Kidney (tissue), 14 donors: ENCODE measurements around the gene RNF145. TPM values are rescaled to one million over a fixed set of nuclear protein-coding genes. Genes with fewer than 3 reads are reported as not detected.

Experiments
- DNase-seq, 5 donors: peaks; one replicate each; pipeline ENCODE4 v3.0.0-alpha.2; 2013 to 2020
- FAIRE-seq: peaks from 2 replicates; lab custom pipeline; 2012; peaks lifted over from hg19 to GRCh38; lab: Jason Lieb, UNC
- H3K27ac ChIP-seq, 2 donors: one replicate each; pipeline ENCODE4 v1.7.0; 2013; ENCODE audit warnings: low read depth in 2 of 2, low read length in 2 of 2, inconsistent platforms in 1 of 2
- H3K27me3 ChIP-seq: one replicate; pipeline ENCODE4 v1.7.1; 2013; ENCODE audit warnings: low read length, inconsistent platforms; ENCODE audit not compliant: control insufficient read depth, insufficient read depth
- H3K36me3 ChIP-seq, 3 donors: one replicate each; pipeline versions ENCODE4 v1.7.0 to v1.7.1; 2013; ENCODE audit warnings: low read length in 3 of 3, control low read depth in 1 of 3, inconsistent platforms in 1 of 3; ENCODE audit not compliant: insufficient read depth in 3 of 3, control insufficient read depth in 2 of 3
- H3K4me1 ChIP-seq, 3 donors: one replicate each; pipeline versions ENCODE4 v1.7.0 to v1.7.1; 2013; ENCODE audit warnings: low read length in 3 of 3, inconsistent platforms in 1 of 3, low read depth in 1 of 3; ENCODE audit not compliant: control insufficient read depth in 2 of 3, insufficient read depth in 2 of 3
- H3K4me3 ChIP-seq, 3 donors: one replicate each; pipeline versions ENCODE4 v1.7.0 to v1.8.1; 2013; ENCODE audit warnings: low read length in 3 of 3, control low read depth in 1 of 3, inconsistent platforms in 1 of 3
- H3K9ac ChIP-seq, 3 donors: one replicate each; pipeline versions ENCODE4 v1.7.0 to v1.7.1; 2013; ENCODE audit warnings: low read length in 3 of 3, control low read depth in 1 of 3, inconsistent platforms in 1 of 3
- H3K9me3 ChIP-seq, 3 donors: one replicate each; pipeline versions ENCODE4 v1.7.0 to v1.7.1; 2013; ENCODE audit warnings: low read length in 3 of 3, control low read depth in 1 of 3, inconsistent platforms in 1 of 3; ENCODE audit not compliant: control insufficient read depth in 2 of 3, insufficient read depth in 1 of 3
- intact Hi-C: fragments of 100-400 bp; cut with DNase I; formaldehyde crosslinking; loops from one replicate; pipeline ENCODE4 v1.11.1; 2022
- polyA plus RNA-seq: library from polyadenylated mRNA; stranded (reverse); fragments of 350-450 nt; fragmentation: Illumina TruSeq; extraction: RNeasy Lipid Tissue Mini Kit (QIAGEN cat#74804); gene quantifications from one replicate; pipeline ENCODE4 v1.2.3, GENCODE V29; 2014; ENCODE audit warnings: low read depth, low replicate concordance; ENCODE audit not compliant: insufficient read depth
- total RNA-seq: library from RNA; stranded (reverse); fragmentation: NEBNext Ultra II Directional; extraction: Animal tissue kit (Norgen Biotek cat#: 25700); gene quantifications from one replicate; pipeline ENCODE4 v1.2.1, GENCODE V29; 2021
- TF ChIP-seq, protein P1 (sequence below): IDR thresholded peaks from 3 replicates; pipeline ENCODE4 v1.5.1; 2012; ENCODE audit warnings: mild to moderate bottlenecking, moderate library complexity, borderline replicate concordance; ENCODE audit not compliant: insufficient read depth; ENCODE audit errors: extremely low read depth
- donor health status: control.
- donor health status: control.
- donor health status: control.
- donor health status: control.
- donor health status: control.
- donor health status: DM: yes; HTN: yes; CAD: no.
- donor health status: Normal renal cell carcinoma (clear cell type).

Gene RNF145
- total and polyA plus RNA-seq, 2 donors from 2014 or later: 29.6 to 66.5 TPM

DNA sequence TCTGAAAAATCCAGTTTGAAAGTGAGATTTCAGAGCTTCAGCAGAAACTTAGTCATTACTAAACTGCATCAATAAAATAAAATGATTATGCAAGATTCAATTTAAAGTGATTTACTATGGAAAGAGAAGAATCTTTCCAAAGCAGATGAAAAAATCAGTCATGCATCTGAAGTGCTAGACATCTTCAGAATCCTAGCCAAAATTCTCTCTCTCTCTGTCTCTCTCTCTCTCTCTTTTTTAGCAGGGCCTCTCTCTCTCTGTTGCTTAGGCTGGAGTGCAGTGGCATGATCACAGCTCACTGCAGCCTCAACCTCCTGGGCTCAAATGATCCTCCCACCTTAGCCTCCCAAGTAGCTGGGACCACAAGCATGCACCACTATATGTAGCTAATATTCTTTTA lies 35.5 kb upstream of the RNF145 start:
- FAIRE-seq (no peak), DNase-seq (no peak)
- H3K4me3 ChIP-seq: no peak overlapping the region
- H3K27ac ChIP-seq: no peak overlapping the region
- no peak overlapping the region for H3K9ac ChIP-seq
- no peaks in the 10 kb centered on the region for H3K4me1 ChIP-seq
- H3K36me3 ChIP-seq: no peaks in the 10 kb centered on the region
- intact Hi-C loops: no loop called here
- peaks cover 3% of the 10 kb centered on the region for H3K27me3 ChIP-seq
- no peaks in the 10 kb centered on the region for H3K9me3 ChIP-seq
- TF ChIP-seq, protein P1, sequence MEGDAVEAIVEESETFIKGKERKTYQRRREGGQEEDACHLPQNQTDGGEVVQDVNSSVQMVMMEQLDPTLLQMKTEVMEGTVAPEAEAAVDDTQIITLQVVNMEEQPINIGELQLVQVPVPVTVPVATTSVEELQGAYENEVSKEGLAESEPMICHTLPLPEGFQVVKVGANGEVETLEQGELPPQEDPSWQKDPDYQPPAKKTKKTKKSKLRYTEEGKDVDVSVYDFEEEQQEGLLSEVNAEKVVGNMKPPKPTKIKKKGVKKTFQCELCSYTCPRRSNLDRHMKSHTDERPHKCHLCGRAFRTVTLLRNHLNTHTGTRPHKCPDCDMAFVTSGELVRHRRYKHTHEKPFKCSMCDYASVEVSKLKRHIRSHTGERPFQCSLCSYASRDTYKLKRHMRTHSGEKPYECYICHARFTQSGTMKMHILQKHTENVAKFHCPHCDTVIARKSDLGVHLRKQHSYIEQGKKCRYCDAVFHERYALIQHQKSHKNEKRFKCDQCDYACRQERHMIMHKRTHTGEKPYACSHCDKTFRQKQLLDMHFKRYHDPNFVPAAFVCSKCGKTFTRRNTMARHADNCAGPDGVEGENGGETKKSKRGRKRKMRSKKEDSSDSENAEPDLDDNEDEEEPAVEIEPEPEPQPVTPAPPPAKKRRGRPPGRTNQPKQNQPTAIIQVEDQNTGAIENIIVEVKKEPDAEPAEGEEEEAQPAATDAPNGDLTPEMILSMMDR: no peak

DNA sequence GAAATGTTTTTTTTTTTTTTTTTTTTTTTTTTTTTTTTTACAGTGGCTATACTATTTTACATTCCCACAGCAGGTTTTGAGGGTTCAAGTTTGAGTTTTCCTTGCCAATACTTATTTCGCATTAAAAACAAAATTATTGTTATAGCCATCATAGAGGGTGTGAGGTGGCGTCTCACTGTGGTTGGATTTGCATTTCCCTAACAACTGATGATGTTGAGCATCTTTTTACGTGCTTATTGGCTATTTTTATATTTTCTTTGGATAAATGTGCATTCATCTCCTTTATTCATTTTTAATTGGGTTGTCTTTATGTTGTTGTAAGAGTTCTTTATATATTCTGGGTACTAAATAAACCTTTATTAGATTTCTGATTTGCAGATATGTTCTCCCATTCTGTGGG lies 34.8 kb upstream of the RNF145 start:
- FAIRE-seq: no peak
- Histone ChIP-seq H3K36me3 (no peaks in the 10 kb centered on the region), H3K9me3 (no peaks in the 10 kb centered on the region), H3K27ac (no peak overlapping the region), H3K4me3 (no peak overlapping the region), H3K27me3 (peaks cover 3% of the 10 kb centered on the region), H3K4me1 (no peaks in the 10 kb centered on the region), H3K9ac (no peak overlapping the region)
- intact Hi-C loops: no loop called here
- TF ChIP-seq, protein P1: no peak
- no peak for DNase-seq

DNA sequence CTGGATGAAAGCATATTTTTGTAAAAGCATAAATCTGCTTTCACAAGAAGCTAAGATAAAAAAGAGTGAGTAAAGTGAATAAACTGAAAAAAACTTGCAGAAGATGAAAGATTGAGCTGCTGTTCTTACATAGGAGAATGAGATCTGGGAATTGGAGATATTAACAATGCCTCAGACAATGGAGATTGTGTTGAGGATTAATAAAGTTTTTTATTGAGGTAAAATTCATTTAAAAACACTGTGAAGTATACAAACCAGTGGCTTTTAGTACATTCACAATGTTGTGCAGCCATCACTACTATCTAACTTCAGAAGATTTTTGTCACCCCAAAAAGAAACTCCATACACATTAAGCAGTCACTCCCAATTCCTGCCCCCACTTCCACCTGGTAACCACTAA lies 34.0 kb upstream of the RNF145 start:
- Histone ChIP-seq H3K9me3 (no peaks in the 10 kb centered on the region), H3K27ac (no peak overlapping the region), H3K27me3 (peaks cover 3% of the 10 kb centered on the region), H3K4me3 (no peak overlapping the region), H3K36me3 (no peaks in the 10 kb centered on the region), H3K9ac (no peak overlapping the region), H3K4me1 (no peaks in the 10 kb centered on the region)
- TF ChIP-seq, protein P1: no peak
- FAIRE-seq (no peak), DNase-seq (no peak)
- intact Hi-C loops: no loop called here

DNA sequence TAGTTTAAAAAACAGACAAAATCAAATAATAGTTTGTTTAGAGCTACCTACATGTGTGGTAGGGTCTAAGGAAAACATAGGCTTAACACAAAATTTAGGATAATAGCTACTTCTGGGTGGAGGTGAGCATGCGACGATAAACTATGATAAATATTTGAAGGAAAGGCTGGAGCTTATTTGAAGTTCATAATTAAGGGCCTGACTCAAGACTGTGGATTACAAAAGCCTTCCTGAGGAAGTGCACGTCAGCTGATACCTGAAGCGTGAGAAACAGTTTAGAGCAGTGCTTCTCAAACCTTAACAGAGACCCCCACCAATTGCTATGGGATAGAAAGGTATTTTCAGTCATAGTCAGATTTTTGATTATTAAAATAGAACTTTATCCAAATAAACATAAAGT lies 33.3 kb upstream of the RNF145 start:
- Histone ChIP-seq H3K27ac (no peak overlapping the region), H3K36me3 (no peaks in the 10 kb centered on the region), H3K27me3 (peaks cover 3% of the 10 kb centered on the region), H3K4me1 (no peaks in the 10 kb centered on the region), H3K4me3 (no peak overlapping the region), H3K9me3 (no peaks in the 10 kb centered on the region), H3K9ac (no peak overlapping the region)
- DNase-seq: no peak
- intact Hi-C loops: no loop called here
- FAIRE-seq: no peak
- TF ChIP-seq, protein P1: no peak
